IMR-90 (cell line): ENCODE data around the gene CDON. TPM values are rescaled to one million over a fixed set of nuclear protein-coding genes. Genes with fewer than 3 reads are reported as not detected.

Experiments used
- ATAC-seq: fragments of 200-7000 bp; cut with Tn5 transposase; 2 replicates; pipeline ENCODE4 v1.9.1; 2020; ENCODE audit warnings: low read depth, mild to moderate bottlenecking, moderate library complexity
- BruUV-seq: library from RNA; stranded (reverse); fragments of 400-500 nt; replicated peaks from 2 replicates; lab custom pipeline; 2021; lab: Mats Ljungman, UMichigan
- CTCF ChIA-PET: fragments of 300-600 bp; formaldehyde crosslinking; extraction: SDS; loops from one replicate; lab custom pipeline; 2021; ENCODE audit warnings: antibody characterized with exemption; lab: Yijun Ruan, JAX
- POLR2A ChIA-PET: fragments of 300-600 bp; sonication (Branson Sonifier 250); formaldehyde crosslinking; loops from one replicate; lab custom pipeline; 2022; ENCODE audit warnings: antibody characterized with exemption; ENCODE audit not compliant: unreplicated experiment; lab: Charles Lee
- DNase-seq: peaks from one replicate; pipeline ENCODE4 v3.0.0; 2013
- H2AFZ ChIP-seq: replicated peaks from 2 replicates; pipeline ENCODE3; 2013; ENCODE audit warnings: low read length, mild to moderate bottlenecking; ENCODE audit not compliant: poor library complexity
- H2AK5ac ChIP-seq: 2 replicates; pipeline ENCODE4 v1.6.1; 2013; ENCODE audit warnings: low read depth, low read length, inconsistent platforms
- H2AK9ac ChIP-seq: replicated peaks from 2 replicates; pipeline ENCODE3; 2013; ENCODE audit warnings: mild to moderate bottlenecking, low read depth, low read length, moderate library complexity; ENCODE audit not compliant: poor library complexity
- H2BK120ac ChIP-seq: 2 replicates; pipeline ENCODE4 v1.6.1; 2013; ENCODE audit warnings: low read depth, low read length, inconsistent platforms
- H2BK15ac ChIP-seq: 3 replicates; pipeline ENCODE4 v1.6.1; 2013; ENCODE audit warnings: low read depth, low read length, inconsistent platforms
- H2BK20ac ChIP-seq: 2 replicates; pipeline ENCODE4 v1.6.1; 2013; ENCODE audit warnings: low read depth, mild to moderate bottlenecking, inconsistent platforms, low read length, moderate library complexity
- H2BK5ac ChIP-seq: 2 replicates; pipeline ENCODE4 v1.6.1; 2013; ENCODE audit warnings: mild to moderate bottlenecking, low read depth, low read length, inconsistent platforms; ENCODE audit not compliant: poor library complexity, severe bottlenecking
- H3K14ac ChIP-seq: replicated peaks from 2 replicates; pipeline ENCODE4 v1.6.1; 2013; ENCODE audit warnings: low read depth, low read length, inconsistent platforms
- H3K18ac ChIP-seq: 2 replicates; pipeline ENCODE4 v1.6.1; 2013; ENCODE audit warnings: low read depth, low read length, control low read depth
- H3K23ac ChIP-seq: 2 replicates; pipeline ENCODE4 v1.6.1; 2013; ENCODE audit warnings: low read depth, low read length, inconsistent platforms
- H3K27ac ChIP-seq: 2 replicates; pipeline ENCODE4 v1.5.1; 2013; ENCODE audit warnings: mild to moderate bottlenecking, control low read depth, low read length; ENCODE audit not compliant: insufficient read depth
- H3K27me3 ChIP-seq: 2 replicates; pipeline ENCODE4 v1.6.1; 2013; ENCODE audit warnings: low read length; ENCODE audit not compliant: control insufficient read depth, insufficient read depth
- H3K36me3 ChIP-seq: 2 replicates; pipeline ENCODE4 v1.6.1; 2013; ENCODE audit warnings: low read length, mixed read lengths; ENCODE audit not compliant: control insufficient read depth, insufficient read depth
- H3K4ac ChIP-seq: 2 replicates; pipeline ENCODE4 v1.6.1; 2013; ENCODE audit warnings: low read depth, low read length, inconsistent platforms
- H3K4me1 ChIP-seq: 2 replicates; pipeline ENCODE4 v1.6.1; 2013; ENCODE audit warnings: low read length, mixed read lengths; ENCODE audit not compliant: control insufficient read depth, insufficient read depth
- H3K4me2 ChIP-seq: 2 replicates; pipeline ENCODE4 v1.6.1; 2013; ENCODE audit warnings: low read depth, mild to moderate bottlenecking, control low read depth, low read length, moderate library complexity
- H3K4me3 ChIP-seq: 2 replicates; pipeline ENCODE4 v1.5.1; 2013; ENCODE audit warnings: low read depth, mild to moderate bottlenecking, control low read depth, low read length, moderate library complexity; ENCODE audit not compliant: insufficient read depth
- H3K56ac ChIP-seq: 2 replicates; pipeline ENCODE4 v1.6.1; 2013; ENCODE audit warnings: low read length, inconsistent platforms; ENCODE audit not compliant: insufficient read depth; ENCODE audit errors: extremely low read depth
- H3K79me1 ChIP-seq, 2 experiments: 2 replicates each; pipeline ENCODE4 v1.6.1; 2013; ENCODE audit warnings: low read length in 2 of 2, inconsistent platforms in 1 of 2, low read depth in 1 of 2
- H3K9ac ChIP-seq: 2 replicates; pipeline ENCODE4 v1.6.1; 2013; ENCODE audit warnings: low read depth, low read length, control low read depth
- H3K9me1 ChIP-seq: 2 replicates; pipeline ENCODE4 v1.6.1; 2013; ENCODE audit warnings: low read length, inconsistent platforms; ENCODE audit not compliant: insufficient read depth
- H3K9me3 ChIP-seq: 2 replicates; pipeline ENCODE4 v1.6.1; 2013; ENCODE audit warnings: low read length; ENCODE audit not compliant: control insufficient read depth, insufficient read depth
- H4K20me1 ChIP-seq: 2 replicates; pipeline ENCODE4 v1.6.1; 2013; ENCODE audit warnings: low read length, inconsistent platforms; ENCODE audit not compliant: insufficient read depth
- H4K5ac ChIP-seq: 2 replicates; pipeline ENCODE4 v1.6.1; 2013; ENCODE audit warnings: mild to moderate bottlenecking, low read depth, low read length, control low read depth
- H4K8ac ChIP-seq, 2 experiments: 2 replicates each; pipeline ENCODE4 v1.6.1; 2013; ENCODE audit warnings: low read depth in 2 of 2, low read length in 2 of 2, control low read depth in 1 of 2, inconsistent platforms in 1 of 2
- H4K91ac ChIP-seq: 2 replicates; pipeline ENCODE4 v1.6.1; 2013; ENCODE audit warnings: low read depth, low read length, inconsistent platforms; ENCODE audit not compliant: insufficient read depth
- CEBPB ChIP-seq: IDR thresholded peaks from 2 replicates; pipeline ENCODE4 v1.6.1; 2012; ENCODE audit warnings: low read depth, low read length, improper control_type of control experiment
- CHD1 ChIP-seq: IDR thresholded peaks from 2 replicates; pipeline ENCODE4 v1.6.1; 2012; ENCODE audit warnings: low read depth, low read length, improper control_type of control experiment
- MAFK ChIP-seq: IDR thresholded peaks from 2 replicates; pipeline ENCODE4 v1.6.1; 2012; ENCODE audit warnings: low read depth, low read length, improper control_type of control experiment
- MAZ ChIP-seq: IDR thresholded peaks from 2 replicates; pipeline ENCODE4 v1.6.1; 2012; ENCODE audit warnings: low read depth, mild to moderate bottlenecking, low read length, improper control_type of control experiment, moderate library complexity, borderline replicate concordance
- NFE2L2 ChIP-seq: fragments of 150-350 bp; IDR thresholded peaks from 2 replicates; pipeline ENCODE4 v1.6.1; 2016; ENCODE audit warnings: low read depth, mild to moderate bottlenecking, low read length
- POLR2A ChIP-seq: IDR thresholded peaks from 2 replicates; pipeline ENCODE4 v1.6.1; 2012; ENCODE audit warnings: mild to moderate bottlenecking, low read depth, low read length
- RCOR1 ChIP-seq: IDR thresholded peaks from 2 replicates; pipeline ENCODE4 v1.6.1; 2012; ENCODE audit warnings: mild to moderate bottlenecking, low read length, improper control_type of control experiment; ENCODE audit not compliant: insufficient replicate concordance
- RFX5 ChIP-seq: IDR thresholded peaks from 2 replicates; pipeline ENCODE4 v1.8.0; 2012; ENCODE audit warnings: low read depth, mild to moderate bottlenecking, low read length, moderate library complexity
- SMC3 ChIP-seq: fragments of 150-350 bp; IDR thresholded peaks from 2 replicates; pipeline ENCODE4 v1.6.1; 2016; ENCODE audit warnings: low read depth, mild to moderate bottlenecking, antibody characterized with exemption, low read length, moderate library complexity
- WGBS, 2 experiments: methylation state at CpG; one replicate each; pipeline versions ENCODE4 v1.1.5 to v1.1.7; 2013; ENCODE audit warnings: missing lambda C conversion rate in 2 of 2; ENCODE audit not compliant: insufficient read length in 1 of 2; ENCODE audit errors: extremely low coverage in 2 of 2; 5-methylcytosine and 5-hydroxymethylcytosine counted together
- dilution Hi-C: fragments of 300-500 bp; cut with HindIII; formaldehyde crosslinking; loops from one replicate; pipeline ENCODE4 v1.14.3; 2018; ENCODE audit warnings: low sequenced_read_pairs; ENCODE audit not compliant: unreplicated experiment
- in situ Hi-C: fragments of 300-500 bp; cut with MboI; formaldehyde crosslinking; loops from 3 replicates; pipeline ENCODE4 v1.14.3; 2019; ENCODE audit warnings: low sequenced_read_pairs, inconsistent platforms, mixed read lengths
- intact Hi-C: fragments of 100-400 bp; cut with micrococcal nuclease; formaldehyde crosslinking; loops from 2 replicates; pipeline ENCODE4 v1.10.0; 2022
- polyA plus RNA-seq, 3 experiments: library from polyadenylated mRNA; depleted of rRNA; stranded (reverse); fragments of >200 nt; gene quantifications; 2 replicates each; pipeline ENCODE4 v1.2.3, GENCODE V29; 2012; ENCODE audit warnings: low replicate concordance in 1 of 3
- total RNA-seq: library from RNA; depleted of rRNA; stranded (reverse); fragments of >200 nt; gene quantifications from 2 replicates; pipeline ENCODE4 v1.2.3, GENCODE V29; 2012
- TF ChIP-seq, protein P1 (sequence below): fragments of 150-350 bp; IDR thresholded peaks from 2 replicates; pipeline ENCODE4 v1.6.1; 2017; ENCODE audit warnings: mild to moderate bottlenecking, antibody characterized with exemption, low read length, low read depth
- TF ChIP-seq, protein P2 (sequence below): conservative IDR thresholded peaks from 2 replicates; pipeline ENCODE4 v1.5.1; 2012; ENCODE audit warnings: mild to moderate bottlenecking, low read depth, low read length, improper control_type of control experiment

Gene CDON
- total and polyA plus RNA-seq, 2 of the 4 experiments (the other 2 are of a cell fraction), result 1.2 to 3.8 TPM

DNA sequence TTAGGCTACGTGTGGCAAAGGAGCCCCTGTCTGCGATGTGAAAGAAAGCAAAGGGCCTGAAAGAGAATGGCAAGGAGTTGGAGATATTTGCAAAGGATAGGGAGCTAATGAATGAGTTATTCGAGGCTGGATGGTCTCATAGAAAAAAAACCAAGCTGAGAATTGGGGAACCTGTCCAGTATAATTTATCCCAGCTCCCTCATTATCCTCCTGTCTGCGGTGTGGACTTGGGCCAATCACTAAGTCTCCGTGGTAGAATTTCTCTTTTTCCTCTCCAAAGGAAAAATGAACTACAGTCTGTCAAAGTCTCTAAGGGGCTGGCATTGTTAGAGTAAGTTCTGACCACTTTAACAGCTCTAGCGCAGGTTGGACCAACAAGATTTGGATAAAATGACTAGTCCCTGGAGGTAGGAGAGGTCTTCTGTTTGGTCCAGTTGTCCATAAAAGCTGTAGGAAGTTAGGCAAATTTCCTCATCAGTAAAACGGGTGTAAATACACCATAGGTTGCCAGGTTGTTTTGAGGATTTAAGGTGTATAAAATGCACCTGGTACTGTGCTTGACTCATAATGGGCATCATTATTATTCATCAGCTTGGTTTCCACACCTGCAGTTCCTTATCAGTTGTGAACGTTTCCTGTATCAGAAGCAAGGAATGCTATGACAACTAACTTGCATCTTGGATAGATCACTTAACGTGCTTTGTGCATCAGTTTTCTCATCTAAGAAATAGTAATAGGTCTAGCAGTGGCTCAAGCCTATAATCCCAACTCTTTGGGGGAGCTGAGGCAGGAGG is 10.3 kb upstream of the CDON start:
- DNase-seq (no peak), ATAC-seq (no peak)
- Histone ChIP-seq H2BK15ac (no peak overlapping the region), H3K56ac (no peak overlapping the region), H4K5ac (no peak overlapping the region), H2BK20ac (no peak overlapping the region), H2AK5ac (no peak overlapping the region), H3K4me1 (no peaks in the 10 kb centered on the region), H3K79me1 (no peaks in the 10 kb centered on the region), H3K14ac (no peak overlapping the region), H4K8ac (no peak overlapping the region), H2BK5ac (no peak overlapping the region), H3K36me3 (no peaks in the 10 kb centered on the region), H3K9ac (no peak overlapping the region), H4K20me1 (no peaks in the 10 kb centered on the region), H3K4me3 (no peak overlapping the region), H3K9me1 (no peaks in the 10 kb centered on the region), H3K9me3 (no peaks in the 10 kb centered on the region), H2BK120ac (no peak overlapping the region), H2AFZ (no peak overlapping the region), H3K18ac (no peak overlapping the region), H3K4me2 (no peak overlapping the region), H3K23ac (no peak overlapping the region), H4K91ac (no peak overlapping the region), H3K4ac (no peak overlapping the region), H2AK9ac (no peak overlapping the region), H3K27me3 (peaks cover 15% of the 10 kb centered on the region), H3K27ac (no peak overlapping the region)
- in situ Hi-C loops, result no loop called here
- BruUV-seq, result no TSS peak
- CTCF ChIA-PET, result interaction anchor here (0.9 kb wide), 1 partner anchor 11 kb away, joined by 3 read pairs; no protein-coding TSS in a partner anchor
- intact Hi-C loops, result no loop called here
- WGBS, 2 experiments, result no CpG with 5 or more reads among the region's 9 CpGs
- TF ChIP-seq, protein P1, sequence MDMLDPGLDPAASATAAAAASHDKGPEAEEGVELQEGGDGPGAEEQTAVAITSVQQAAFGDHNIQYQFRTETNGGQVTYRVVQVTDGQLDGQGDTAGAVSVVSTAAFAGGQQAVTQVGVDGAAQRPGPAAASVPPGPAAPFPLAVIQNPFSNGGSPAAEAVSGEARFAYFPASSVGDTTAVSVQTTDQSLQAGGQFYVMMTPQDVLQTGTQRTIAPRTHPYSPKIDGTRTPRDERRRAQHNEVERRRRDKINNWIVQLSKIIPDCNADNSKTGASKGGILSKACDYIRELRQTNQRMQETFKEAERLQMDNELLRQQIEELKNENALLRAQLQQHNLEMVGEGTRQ, result no peak
- TF ChIP-seq NFE2L2, result no peak
- TF ChIP-seq RFX5, result no peak
- TF ChIP-seq CEBPB, result no peak
- no peak for TF ChIP-seq RCOR1
- TF ChIP-seq MAZ, result no peak
- TF ChIP-seq, protein P2, sequence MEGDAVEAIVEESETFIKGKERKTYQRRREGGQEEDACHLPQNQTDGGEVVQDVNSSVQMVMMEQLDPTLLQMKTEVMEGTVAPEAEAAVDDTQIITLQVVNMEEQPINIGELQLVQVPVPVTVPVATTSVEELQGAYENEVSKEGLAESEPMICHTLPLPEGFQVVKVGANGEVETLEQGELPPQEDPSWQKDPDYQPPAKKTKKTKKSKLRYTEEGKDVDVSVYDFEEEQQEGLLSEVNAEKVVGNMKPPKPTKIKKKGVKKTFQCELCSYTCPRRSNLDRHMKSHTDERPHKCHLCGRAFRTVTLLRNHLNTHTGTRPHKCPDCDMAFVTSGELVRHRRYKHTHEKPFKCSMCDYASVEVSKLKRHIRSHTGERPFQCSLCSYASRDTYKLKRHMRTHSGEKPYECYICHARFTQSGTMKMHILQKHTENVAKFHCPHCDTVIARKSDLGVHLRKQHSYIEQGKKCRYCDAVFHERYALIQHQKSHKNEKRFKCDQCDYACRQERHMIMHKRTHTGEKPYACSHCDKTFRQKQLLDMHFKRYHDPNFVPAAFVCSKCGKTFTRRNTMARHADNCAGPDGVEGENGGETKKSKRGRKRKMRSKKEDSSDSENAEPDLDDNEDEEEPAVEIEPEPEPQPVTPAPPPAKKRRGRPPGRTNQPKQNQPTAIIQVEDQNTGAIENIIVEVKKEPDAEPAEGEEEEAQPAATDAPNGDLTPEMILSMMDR, result no peak
- TF ChIP-seq CHD1, result no peak
- TF ChIP-seq POLR2A, result no peak
- no peak for TF ChIP-seq SMC3
- TF ChIP-seq MAFK, result no peak
- dilution Hi-C loops, result no loop called here
- POLR2A ChIA-PET, result no interaction called here
